GM11168 (cell line): Measurements from ENCODE around the gene PPIL6.

Experiments used
- in situ Hi-C: fragments of 300-500 bp; cut with MboI; formaldehyde crosslinking; loops from one replicate; pipeline ENCODE4 v1.12.0; 2022; ENCODE audit warnings: low sequenced_read_pairs; ENCODE audit not compliant: unreplicated experiment

Gene PPIL6

DNA sequence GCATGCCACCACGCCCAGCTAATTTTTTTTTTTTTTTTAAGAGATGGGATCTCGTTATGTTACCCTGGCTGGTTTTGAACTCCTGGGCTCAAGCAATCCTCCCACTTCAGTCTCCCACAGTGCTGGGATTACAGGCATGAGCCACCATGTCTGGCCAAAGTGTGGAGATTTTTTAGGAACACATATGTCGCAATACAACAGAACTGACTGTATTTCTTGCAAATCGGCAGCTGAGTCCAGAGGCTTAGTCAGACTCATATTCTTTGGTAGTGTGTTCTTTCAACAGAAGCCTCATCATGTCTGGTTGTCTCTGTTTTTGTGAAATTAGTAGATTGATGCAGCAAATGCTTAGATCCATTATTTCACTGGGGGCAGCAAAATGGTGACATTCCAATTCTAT is 34.2 kb downstream of the PPIL6 start:
- in situ Hi-C loops: no loop called here

DNA sequence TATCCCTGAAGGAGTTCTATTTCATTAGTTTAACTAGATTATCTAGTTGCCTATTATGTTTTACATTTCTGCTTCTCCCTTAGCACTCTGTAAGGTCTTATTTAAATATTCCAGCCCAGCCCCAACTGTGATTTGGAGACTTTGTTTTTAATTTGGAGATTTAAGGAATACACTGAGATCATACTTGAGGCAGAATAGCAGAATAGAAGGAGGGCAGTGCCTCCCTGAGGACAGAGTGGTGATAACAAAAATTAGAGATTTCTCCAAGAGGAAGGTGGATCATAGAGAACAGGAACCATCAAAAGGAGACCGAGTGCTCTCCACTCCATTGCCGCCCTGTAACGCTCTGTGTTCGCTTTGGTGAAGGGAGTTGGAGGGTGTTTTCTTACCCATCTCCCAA is 43.4 kb downstream of the PPIL6 start:
- in situ Hi-C loops: no loop called here

DNA sequence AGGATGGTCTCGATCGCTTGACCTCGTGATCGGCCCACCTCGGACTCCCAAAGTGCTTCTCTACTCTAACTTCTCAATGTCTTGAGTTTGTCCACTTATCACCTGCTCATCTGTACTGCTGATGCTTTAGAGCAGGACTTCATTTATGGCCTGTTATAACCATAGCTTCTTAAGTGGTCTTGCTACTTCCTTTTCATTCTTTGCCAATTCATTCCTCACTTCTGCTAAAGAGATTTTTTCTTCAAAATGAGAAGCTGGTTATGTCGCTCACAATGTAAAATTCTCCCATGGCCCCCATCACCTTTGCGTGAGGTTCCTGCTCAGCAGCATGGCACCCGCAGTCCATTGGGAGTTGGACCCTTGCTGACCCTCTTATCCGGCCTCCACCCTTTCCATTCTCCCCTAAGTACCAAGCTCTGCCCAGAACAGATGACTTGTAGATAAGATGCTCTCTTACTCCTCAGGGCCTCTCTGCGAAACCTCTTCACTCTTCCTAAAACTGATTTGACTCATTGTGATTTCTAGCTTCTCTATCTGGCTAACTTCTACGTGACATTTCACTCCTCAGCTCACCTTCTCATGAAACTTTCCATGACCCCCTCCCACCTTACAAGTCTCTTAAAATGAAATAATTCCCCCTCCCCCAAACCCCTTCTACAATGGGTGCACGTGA is 44.2 kb downstream of the PPIL6 start:
- in situ Hi-C loops: no loop called here

DNA sequence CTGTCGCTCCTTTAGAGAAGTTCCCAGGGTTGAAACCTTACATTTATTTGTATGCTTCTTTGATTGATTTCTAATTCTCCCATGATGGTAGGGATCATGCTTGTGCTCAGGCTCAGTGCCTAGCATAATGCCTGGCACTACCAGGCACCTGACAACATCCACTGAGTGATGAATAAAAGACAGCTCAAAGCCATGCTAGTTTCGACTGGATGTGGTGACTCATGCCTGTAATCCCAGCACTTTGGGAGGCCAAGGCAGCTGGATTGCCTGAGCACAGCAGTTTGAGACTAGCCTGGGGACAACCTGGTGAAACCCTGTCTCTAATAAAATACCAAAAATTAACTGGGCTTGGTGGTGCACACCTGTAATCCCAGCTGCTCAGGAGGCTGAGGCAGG is 46.5 kb downstream of the PPIL6 start:
- in situ Hi-C loops: no loop called here

DNA sequence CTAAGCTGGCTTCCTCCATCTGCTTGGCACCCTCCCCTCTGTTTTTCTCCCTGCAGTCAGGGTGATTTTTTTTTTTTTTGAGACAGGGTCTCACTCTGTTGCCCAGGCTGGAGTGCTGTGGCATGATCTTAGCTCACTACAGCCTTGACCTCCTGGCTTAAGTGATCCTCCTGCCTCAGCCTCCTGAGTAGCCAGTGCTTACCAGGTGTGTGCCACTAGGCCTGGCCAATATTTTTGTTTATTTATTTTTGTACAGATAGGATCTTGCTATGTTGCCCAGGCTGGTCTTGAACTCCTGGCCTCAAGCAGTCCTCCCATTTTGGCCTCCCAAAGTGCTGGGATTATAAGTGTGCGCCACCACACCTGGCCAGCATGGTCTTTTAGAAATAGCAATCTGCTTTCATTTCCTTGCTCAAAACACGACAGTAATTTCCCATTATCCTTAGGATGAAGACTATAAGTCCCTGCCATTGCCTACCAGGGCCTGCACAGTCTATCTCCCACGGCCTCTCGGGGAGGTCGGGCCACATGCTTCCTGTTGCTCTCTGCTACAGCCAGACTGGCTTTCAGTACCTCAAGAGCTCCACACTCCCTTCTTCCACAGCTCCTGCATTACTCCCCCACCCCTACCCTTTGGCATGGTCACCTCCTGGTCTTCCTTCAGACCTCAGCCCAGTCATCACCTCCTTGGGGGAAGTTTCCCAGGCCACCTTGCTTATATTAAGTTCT is 47.1 kb downstream of the PPIL6 start:
- in situ Hi-C loops: no loop called here

DNA sequence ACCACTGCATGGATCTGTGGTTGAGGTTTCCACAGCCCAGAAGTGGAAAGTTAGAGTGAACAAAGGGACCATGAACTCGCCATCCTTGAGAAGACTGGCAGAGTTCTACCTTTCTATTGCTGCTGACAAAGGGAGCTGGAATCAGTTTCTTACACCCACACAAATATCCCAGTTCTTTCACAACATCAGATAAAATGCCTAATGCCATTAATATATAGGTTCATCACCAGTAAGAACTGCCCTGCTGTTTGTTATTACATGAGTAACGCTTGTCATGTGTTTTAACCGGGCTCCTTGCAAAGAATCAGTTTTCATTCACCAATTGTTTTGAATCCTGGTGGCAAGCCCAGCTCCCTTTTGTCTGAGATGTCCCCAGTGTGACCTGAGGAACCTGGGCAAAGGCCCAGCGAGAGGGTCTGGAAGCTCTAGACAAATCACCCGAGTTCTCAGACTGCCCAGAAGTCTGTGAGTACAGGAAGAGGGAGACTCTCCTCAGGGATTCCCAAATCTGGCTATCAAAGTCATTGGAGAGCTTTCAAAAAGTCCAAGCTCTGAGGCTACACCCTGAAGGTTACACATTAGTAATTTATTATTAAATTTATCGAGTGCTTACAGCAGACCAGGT is 50.7 kb downstream of the PPIL6 start:
- in situ Hi-C loops: loop anchor here (5.0 kb wide), 1 partner anchor 192 kb away; no protein-coding TSS in a partner anchor

DNA sequence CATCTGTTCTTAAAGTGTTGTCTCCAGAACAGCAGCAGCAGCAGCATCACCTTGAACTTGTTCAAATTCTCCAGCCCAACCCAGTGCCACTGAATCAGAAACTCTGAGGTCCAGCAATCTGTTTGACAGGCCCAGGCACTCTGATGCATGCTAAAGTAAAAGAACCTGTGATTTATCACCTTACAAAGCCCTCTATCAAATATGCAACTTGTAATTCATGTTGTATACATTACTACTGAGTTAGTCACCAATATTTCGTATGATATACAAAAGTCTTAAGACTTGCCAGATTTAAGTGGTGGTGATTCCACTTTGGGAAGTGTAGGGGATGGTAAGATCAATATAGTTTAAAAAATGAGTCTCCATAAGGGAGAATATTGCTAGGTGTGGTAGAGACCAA is 52.2 kb downstream of the PPIL6 start:
- in situ Hi-C loops: loop anchor here (5.0 kb wide), 1 partner anchor 191 kb away; no protein-coding TSS in a partner anchor

DNA sequence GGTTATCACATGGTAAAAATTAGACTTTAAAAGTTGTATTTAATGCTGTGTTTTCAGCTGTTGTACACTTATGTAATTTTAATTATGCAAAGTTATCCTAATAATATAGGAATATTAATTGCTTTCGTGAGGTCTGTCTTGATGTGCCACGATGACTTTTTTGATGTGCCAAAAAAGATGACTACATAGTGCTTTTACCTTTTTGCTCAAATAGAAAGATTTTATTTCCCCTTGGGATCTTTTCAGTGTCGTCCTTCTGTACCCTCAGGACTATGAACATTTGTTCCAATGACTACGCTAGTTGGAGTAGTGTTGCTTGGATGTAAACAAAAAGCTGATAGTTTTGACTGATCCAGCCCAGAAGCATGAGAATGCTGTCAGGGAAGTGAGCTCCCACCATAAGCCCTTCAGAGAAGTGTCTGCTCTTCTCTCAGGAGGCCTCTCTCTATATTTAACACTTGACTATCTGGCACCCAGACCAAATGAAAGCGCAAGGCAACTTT is 56.9 kb downstream of the PPIL6 start:
- in situ Hi-C loops: no loop called here

DNA sequence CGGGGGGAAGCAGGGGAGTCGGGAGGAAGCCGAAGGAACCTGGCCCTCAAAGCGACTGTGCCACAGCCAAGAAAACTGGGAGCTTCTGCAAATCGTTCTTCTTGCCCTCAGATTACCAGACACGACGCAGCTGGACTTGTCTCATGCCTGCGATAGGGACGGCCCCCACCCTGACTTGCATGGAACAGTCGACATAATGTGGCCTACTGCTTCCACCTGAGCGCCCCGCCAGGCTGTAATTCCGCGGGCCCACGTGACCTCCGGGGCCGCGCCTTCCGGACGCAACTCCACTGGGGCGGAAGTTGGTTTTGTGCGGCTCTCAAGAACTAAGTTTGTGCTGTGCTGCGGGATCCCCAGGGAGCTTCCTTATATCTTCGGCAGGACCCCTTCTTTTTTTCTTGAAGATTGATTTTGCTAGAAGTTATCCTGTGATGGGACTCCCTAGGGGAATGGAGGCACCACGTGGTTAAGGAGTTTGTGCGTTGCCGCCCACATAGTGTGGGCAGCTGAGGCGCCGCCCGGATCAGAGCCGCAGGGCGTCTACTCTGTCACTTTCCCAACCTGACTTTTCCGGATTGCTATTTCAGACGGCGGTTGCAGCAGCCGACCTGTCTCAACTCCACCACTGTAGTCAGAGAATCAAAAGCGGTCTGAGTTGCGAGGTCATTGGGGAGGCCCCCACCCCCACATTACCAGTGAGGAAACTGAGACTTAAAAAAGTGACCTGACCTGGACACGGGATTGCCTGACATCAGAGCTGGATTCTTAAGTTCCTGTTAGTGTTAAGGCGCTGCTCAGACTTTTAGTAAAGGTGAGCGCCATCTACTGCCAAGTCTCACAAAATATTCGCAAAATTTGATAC is 57.6 kb downstream of the PPIL6 start:
- in situ Hi-C loops: no loop called here

DNA sequence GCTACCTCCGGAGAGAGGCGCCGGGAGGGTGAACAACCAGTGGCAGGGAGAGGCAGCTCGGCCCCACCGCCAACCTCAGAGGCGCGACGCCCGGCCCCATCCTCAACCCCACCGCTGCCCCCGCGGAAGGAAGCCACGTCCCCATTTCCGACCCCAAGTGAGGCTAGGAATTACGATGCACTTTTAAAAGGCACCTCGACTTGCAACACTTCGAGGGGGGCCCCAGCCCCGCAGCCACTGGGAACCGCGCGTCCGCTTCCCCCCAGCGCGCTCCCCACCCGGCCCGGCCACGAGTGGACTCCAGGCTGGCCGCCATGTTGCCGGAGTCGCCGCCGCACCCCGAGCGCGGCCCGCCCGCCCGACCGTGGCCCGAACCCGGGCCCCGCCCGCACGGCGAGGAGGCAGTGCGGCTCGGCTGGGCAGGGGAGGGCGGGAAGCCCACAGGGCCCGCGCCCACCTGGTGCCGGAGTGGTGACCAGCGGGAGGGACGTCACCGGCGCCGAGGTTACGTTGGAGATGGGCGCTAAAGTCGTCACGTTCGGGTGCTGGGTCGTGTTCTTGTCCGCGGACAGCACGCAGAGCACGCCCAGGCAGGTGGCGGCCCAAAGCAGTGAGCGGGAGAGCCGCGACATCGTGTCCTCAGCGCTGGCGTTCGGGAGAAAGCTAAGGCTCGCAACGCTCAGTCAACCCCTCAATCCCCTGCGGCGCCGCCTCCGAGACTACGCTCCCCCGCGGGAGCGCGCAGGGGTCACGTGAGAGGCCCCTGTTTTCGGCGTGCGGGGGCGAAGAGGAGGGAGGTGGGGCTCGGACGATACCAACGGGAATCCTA is 58.5 kb downstream of the PPIL6 start, which contains the start of gene CD164:
Gene CD164 (minus strand): TSS at position 721 of the 829 bp plus-strand sequence. CDS start 89 bp downstream, at position 632.
- in situ Hi-C loops: no loop called here

DNA sequence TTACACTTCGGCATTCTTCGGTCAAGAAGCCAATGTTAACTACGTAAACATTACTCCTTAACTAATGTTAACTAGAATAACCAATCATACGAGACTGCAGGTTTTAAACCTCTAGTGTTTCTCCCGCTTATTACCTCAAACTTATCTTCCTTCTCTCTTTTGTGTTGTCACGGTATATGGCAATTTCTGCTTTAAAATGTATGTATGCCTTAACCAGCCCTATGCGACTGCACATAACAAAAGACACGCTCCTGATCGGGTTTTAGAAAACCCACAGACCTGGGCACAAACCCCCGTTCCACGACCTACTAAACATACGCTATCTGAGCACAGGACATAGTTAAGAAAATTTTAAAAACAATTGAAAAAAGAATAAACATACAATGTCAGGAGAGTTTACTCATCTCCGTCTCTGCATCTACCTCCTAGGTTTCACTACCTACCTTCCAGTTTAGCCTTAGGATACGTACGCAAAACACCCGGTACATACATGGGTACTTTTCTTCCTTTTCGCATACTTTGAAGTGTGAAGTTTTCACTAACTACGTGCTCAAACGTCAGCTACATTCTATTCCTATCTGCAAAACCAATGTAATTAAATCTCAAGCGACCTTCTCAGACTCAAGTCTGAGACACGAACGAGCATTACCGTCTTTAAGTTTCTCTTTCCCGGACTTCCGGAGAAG is 59.2 kb downstream of the PPIL6 start:
- in situ Hi-C loops: no loop called here

DNA sequence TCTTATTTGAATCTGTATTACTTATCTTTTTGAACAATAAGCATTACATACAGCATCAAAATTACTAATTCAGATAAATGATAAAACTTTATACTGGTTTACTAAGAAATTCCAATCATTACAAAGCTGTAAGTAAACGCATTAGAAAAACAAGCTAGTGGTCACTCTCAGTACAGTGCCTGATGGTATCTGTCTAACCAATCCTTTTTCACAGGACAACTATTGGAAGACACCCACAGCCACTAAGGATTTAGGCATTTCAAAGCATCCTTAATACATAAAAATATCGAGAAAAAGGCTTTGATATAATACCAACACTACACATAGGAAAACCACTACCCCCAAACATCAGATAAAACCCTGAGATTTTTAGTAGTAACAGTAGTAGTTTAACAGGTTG is 60.7 kb downstream of the PPIL6 start:
- in situ Hi-C loops: no loop called here

DNA sequence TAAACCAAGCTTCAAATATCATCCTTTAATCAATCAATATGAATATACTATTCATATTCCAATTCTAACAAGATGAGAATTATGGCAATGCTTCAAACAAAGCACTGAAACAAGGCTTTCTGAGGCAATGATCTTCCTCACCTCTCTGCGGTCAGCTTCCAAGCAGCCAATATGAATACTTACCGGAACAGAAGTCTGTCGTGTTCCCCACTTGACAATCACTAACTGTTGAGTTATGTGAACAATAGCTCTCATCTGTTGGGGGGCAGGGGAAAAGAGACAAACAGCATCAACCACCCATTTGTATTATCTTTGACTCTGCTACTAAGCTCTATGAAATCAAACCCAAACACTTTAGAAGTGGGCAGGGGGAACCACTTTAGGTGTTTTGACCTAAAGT is 62.7 kb downstream of the PPIL6 start:
- in situ Hi-C loops: no loop called here

DNA sequence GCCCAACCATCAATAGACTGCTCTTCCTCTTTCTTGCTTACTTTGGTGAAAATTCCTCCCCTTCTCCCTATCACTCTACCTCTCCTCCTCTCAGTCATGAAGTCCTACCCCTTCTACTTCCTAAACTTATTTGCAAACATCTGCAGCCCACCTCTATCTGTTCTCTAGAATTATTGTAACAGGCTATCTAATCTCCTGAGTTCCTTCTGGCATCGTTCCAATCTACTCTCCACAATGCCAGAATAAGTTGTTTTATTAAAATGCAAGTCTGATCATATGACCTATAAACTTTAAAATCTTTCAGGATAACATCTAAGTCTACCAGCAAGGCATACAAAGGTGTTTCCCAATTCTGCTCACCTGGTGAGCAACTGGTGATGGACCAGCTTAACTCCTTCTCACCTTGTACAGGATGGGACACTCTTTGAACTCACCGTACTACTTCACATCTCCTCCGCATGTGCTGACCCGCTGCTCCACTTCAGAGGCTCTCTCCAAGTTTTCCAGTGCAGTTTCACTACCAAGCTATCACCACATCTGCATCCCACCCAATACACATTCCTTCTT is 66.0 kb downstream of the PPIL6 start:
- in situ Hi-C loops: no loop called here

DNA sequence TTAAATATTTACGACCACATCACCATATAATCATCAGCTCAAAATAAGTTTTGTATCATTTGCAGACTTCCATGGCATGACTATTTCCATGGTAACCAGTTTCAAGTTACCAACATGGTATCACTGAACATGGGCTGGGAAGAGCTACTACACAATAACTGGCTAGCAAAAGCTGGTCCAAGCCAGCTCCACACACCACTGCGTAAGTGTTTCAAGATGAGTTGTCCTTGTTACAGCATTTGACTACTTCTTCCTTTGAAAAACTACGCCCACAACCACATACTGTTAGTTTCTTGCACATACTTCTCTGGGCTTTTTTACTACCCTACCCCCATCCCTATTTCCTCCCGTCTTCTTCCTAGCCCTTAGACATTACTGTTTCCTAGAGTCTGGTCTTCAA is 66.7 kb downstream of the PPIL6 start:
- in situ Hi-C loops: no loop called here

DNA sequence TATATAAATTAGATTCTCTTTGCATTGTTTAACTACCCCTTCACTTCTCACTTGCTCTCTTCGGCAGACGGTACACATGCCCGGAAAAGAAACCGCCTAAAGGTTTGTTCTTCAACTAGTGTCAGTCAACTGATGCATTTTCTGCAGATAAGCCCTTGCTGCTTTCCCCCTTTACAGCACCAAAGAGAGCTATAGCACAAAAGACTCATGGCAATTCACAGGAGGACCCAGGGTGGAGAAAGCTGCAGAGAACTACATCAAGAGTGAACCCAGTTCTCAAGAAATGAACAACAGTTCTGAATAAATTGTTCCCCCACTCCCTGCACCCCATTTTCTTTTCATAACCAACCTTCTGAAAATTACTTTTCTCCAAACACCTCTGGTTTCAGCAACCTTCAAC is 67.1 kb downstream of the PPIL6 start:
- in situ Hi-C loops: no loop called here

DNA sequence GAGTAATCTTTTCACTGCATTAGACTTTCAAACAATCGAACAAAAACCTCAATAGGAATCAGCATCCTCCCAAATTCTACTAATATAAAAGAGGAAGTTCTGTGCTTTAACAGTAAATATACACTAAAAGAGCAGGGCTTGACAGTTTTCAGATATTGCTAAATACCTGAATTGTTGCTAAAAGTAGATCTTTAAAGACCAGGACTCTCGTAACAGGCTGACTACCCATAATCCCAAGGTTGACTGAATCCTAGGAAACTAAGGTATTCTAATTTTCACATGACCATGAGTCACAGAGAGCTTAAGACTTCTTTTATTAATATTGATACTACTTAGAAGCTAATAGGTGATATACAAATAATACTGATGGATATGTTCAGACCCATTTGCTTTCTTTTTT is 68.3 kb downstream of the PPIL6 start:
- in situ Hi-C loops: no loop called here

DNA sequence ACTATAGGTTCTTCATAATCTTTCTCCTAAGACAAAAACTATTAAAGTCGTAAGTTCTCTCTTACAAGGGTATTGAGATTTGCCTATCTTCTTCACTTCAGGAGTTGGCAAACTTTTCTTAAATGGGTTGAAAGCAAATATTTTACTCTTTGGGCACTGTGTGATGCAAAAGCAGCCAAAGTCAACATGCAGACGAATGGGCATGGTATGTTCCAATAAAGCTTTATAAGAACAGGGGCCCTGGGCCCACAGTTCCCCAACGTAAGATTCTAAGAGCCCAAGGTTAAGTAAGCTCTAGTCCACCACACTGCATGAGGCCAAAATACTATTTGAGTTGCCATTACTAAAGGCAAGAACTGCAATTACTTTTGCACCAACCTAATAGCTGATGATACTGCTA is 69.6 kb downstream of the PPIL6 start:
- in situ Hi-C loops: no loop called here

DNA sequence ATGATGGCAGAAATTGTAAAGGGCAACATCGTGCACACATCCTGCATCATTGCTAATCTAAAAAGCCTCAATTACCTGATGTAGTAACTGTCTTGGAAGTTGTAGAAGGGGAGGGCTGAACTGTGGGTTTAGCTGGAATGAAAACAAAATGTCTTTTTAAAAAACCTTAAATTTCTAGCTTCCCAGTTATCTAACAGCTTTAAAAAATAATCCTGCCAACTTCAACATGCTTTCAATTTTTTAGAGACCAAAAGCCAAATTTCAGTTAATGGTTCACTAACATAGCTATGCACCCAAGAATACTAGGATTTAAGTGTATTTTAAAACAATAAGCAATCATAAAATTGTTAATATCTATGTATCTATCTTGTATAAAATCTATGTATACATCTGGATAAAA is 70.1 kb downstream of the PPIL6 start:
- in situ Hi-C loops: no loop called here
